ENCODE results near the gene TECPR1.

DNA sequence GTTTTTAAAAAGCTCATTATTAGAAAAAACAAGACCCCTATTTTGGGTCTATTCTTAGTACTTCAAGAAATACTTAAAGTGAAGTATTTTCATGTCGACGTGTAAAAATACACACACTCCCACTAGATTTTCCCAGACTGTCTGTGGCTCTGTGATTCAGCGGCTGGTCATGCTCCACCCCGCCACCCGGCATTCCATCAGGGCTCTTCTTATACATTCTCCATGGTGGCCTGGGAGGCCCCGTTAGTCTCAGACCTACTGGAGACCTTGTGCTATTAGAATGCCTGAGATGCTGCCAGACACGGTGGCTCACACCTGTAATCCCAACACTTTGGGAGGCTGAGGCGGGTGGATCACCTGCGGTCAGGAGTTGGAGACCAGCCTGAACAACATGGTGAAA is 13.1 kb downstream of the TECPR1 start:
- TF ChIP-seq, protein P1, sequence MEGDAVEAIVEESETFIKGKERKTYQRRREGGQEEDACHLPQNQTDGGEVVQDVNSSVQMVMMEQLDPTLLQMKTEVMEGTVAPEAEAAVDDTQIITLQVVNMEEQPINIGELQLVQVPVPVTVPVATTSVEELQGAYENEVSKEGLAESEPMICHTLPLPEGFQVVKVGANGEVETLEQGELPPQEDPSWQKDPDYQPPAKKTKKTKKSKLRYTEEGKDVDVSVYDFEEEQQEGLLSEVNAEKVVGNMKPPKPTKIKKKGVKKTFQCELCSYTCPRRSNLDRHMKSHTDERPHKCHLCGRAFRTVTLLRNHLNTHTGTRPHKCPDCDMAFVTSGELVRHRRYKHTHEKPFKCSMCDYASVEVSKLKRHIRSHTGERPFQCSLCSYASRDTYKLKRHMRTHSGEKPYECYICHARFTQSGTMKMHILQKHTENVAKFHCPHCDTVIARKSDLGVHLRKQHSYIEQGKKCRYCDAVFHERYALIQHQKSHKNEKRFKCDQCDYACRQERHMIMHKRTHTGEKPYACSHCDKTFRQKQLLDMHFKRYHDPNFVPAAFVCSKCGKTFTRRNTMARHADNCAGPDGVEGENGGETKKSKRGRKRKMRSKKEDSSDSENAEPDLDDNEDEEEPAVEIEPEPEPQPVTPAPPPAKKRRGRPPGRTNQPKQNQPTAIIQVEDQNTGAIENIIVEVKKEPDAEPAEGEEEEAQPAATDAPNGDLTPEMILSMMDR (conservative IDR thresholded peaks at IDR 0.05 in 1 of 2, IDR thresholded peaks at IDR 0.05 in 1 of 2; ENCODE audit: low read depth in 1 of 2, low read length in 2 of 2) = no peak
- TF ChIP-seq EZH2 (IDR thresholded peaks at IDR 0.05; ENCODE audit: low read length, missing control alignments) = no peak
